Omental fat pad (tissue), 4 donors: ENCODE data around the gene POU2AF2. TPM values are rescaled to one million over a fixed set of nuclear protein-coding genes. Genes with fewer than 3 reads are reported as not detected.
A peak's percentile ranks its signal among the peaks of the same experiment; 100 is the strongest.

Experiments used
- ATAC-seq: fragments of 150-250 bp; one replicate; pipeline ENCODE4 v1.9.1; 2016; ENCODE audit warnings: mild to moderate bottlenecking, moderate library complexity; ENCODE audit not compliant: low FRiP score
- DNase-seq: peaks from one replicate; pipeline ENCODE4 v3.0.0-alpha.2; 2019; ENCODE audit warnings: low spot score
- total RNA-seq, 4 donors: library from RNA; depleted of rRNA; stranded (reverse); fragments of >200 nt; gene quantifications; one replicate each; pipeline ENCODE4 v1.1.0, GENCODE V29; 2016
- TF ChIP-seq, protein P1 (sequence below), 3 donors: fragments of 450-650 bp; IDR thresholded peaks; one replicate each; pipeline ENCODE4 v1.5.1; 2016 to 2017; ENCODE audit warnings: antibody characterized with exemption in 3 of 3, mild to moderate bottlenecking in 3 of 3, moderate library complexity in 2 of 3

Gene POU2AF2
- total RNA-seq, 4 donors from 2014 or later, result not detected

- no peak for ATAC-seq
- DNase-seq, result no peak
- TF ChIP-seq, protein P1, sequence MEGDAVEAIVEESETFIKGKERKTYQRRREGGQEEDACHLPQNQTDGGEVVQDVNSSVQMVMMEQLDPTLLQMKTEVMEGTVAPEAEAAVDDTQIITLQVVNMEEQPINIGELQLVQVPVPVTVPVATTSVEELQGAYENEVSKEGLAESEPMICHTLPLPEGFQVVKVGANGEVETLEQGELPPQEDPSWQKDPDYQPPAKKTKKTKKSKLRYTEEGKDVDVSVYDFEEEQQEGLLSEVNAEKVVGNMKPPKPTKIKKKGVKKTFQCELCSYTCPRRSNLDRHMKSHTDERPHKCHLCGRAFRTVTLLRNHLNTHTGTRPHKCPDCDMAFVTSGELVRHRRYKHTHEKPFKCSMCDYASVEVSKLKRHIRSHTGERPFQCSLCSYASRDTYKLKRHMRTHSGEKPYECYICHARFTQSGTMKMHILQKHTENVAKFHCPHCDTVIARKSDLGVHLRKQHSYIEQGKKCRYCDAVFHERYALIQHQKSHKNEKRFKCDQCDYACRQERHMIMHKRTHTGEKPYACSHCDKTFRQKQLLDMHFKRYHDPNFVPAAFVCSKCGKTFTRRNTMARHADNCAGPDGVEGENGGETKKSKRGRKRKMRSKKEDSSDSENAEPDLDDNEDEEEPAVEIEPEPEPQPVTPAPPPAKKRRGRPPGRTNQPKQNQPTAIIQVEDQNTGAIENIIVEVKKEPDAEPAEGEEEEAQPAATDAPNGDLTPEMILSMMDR (IDR thresholded peaks at IDR 0.05), result no peak
Observed at GRCh38 chr11:111296196-111296595, 50.7 kb downstream of the POU2AF2 start.

- ATAC-seq (no peak), DNase-seq (no peak)
- TF ChIP-seq, protein P1 (IDR thresholded peaks at IDR 0.05), result no peak
Observed at GRCh38 chr11:111297696-111298095, 52.2 kb downstream of the POU2AF2 start.

GRCh38 chr11:111298413-111299100 is 53.0 kb downstream of the POU2AF2 start, which contains the start of gene POU2AF3:
TSS of gene POU2AF3 (plus strand) at chr11:111298546. CDS start at chr11:111298582, 36 bp downstream.
- ATAC-seq (peak; percentile 61), DNase-seq (no peak)
- TF ChIP-seq, protein P1 (IDR thresholded peaks at IDR 0.05), result no peak

- DNase-seq (no peak), ATAC-seq (peak; percentile 92)
- TF ChIP-seq, protein P1 (IDR thresholded peaks at IDR 0.05), result no peak
Observed at GRCh38 chr11:111299101-111300026, 53.8 kb downstream of the POU2AF2 start.

DNA sequence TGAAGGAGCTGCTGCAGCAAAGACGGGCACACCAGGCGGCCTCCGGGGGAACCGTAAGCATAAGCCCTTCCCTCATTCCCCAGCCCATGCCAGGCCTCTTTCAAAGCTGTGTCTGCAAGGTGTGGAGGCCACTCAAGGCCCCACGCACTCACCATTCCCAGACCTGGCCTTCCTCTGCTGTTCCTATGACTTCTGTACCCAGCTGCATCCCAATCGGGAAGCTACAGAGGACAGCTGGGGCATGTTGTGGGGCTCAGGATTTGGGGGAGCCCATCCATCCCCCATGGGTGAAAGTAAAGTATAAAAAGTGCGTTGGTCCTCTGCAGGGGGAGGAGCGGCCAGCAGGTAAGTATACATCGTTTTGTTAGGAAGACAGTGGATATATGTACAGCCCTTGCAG is 55.0 kb downstream of the POU2AF2 start:
- ATAC-seq, result no peak
- DNase-seq, result no peak
- TF ChIP-seq, protein P1 (IDR thresholded peaks at IDR 0.05), result no peak

DNA sequence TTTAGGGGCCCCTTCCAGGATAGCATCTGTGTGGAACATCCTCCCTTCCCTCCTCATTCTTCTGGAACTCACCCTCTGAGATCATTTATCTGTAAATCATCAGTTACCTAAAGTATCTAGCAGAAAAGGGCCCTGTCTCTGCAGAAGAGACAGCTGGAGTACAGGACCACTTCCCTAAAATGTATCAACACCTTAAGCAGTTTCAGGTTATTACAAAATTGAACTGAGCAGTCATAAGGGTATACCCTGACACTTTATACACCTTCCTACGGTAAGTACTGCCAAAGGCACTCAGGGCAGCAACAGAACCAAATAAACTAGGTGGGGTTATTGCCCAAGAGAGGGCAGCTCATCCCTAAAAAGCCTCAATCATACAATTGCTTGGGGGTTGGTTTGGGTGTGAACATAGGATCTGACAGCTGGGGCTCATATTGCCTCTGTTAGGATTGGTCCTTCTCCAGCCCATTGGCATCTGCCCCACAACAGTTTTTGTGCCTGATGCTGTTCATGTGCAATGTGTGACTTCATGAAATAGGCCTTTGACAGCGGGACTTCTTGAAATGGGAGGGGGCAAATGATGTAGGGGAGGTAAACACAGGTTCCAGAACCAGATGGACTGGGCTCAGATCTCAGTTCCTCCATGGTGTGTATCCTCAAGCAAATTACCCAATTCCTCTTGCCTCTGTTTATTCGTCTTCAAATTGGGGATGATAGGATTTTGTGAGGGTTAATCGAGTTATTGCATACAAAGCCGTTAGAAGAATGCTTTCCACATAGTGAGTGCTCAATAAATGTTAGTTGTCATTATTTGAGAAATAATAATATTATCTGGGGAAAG is 55.7 kb downstream of the POU2AF2 start:
- TF ChIP-seq, protein P1 (IDR thresholded peaks at IDR 0.05), result no peak
- no peak for ATAC-seq
- DNase-seq, result no peak
